Ishikawa (cell line): ENCODE data around the gene TOP1.

Source experiments
- CEBPB ChIP-seq: IDR thresholded peaks from 2 replicates; pipeline ENCODE4 v1.6.1; 2012
- CREB1 ChIP-seq: IDR thresholded peaks from 2 replicates; pipeline ENCODE4 v1.6.1; 2012; ENCODE audit warnings: low read depth
- EGR1 ChIP-seq: IDR thresholded peaks from 2 replicates; pipeline ENCODE4 v1.6.1; 2012
- EP300 ChIP-seq: IDR thresholded peaks from 2 replicates; pipeline ENCODE4 v1.6.1; 2012; ENCODE audit warnings: borderline replicate concordance
- FOXM1 ChIP-seq: IDR thresholded peaks from 2 replicates; pipeline ENCODE4 v1.6.1; 2012; ENCODE audit warnings: low read depth, borderline replicate concordance
- MAX ChIP-seq: IDR thresholded peaks from 2 replicates; pipeline ENCODE4 v1.6.1; 2012
- NFIC ChIP-seq: IDR thresholded peaks from 2 replicates; pipeline ENCODE4 v1.6.1; 2012
- RAD21 ChIP-seq: IDR thresholded peaks from 2 replicates; pipeline ENCODE4 v1.6.1; 2012; ENCODE audit warnings: low read depth
- REST ChIP-seq: IDR thresholded peaks from 2 replicates; pipeline ENCODE4 v1.6.1; 2012; ENCODE audit warnings: low read depth, mild to moderate bottlenecking
- TAF1 ChIP-seq: IDR thresholded peaks from 2 replicates; pipeline ENCODE4 v1.6.1; 2012; ENCODE audit warnings: low read depth, mild to moderate bottlenecking
- TCF12 ChIP-seq: IDR thresholded peaks from 2 replicates; pipeline ENCODE4 v1.6.1; 2012; ENCODE audit warnings: low read depth
- TEAD4 ChIP-seq: IDR thresholded peaks from 2 replicates; pipeline ENCODE4 v1.6.1; 2012
- USF1 ChIP-seq: IDR thresholded peaks from 2 replicates; pipeline ENCODE4 v1.6.1; 2012
- YY1 ChIP-seq: IDR thresholded peaks from 2 replicates; pipeline ENCODE4 v1.6.1; 2012; ENCODE audit warnings: low read depth
- ZBTB7A ChIP-seq: IDR thresholded peaks from 2 replicates; pipeline ENCODE4 v1.6.1; 2012; ENCODE audit warnings: low read depth

Gene TOP1

GRCh38 chr20:40997116-40997515 is 31.5 kb upstream of the TOP1 start:
- no peak for TF ChIP-seq CEBPB
- TF ChIP-seq EGR1 = no peak

GRCh38 chr20:40999841-41000240 is 28.8 kb upstream of the TOP1 start:
- TF ChIP-seq CEBPB = no peak
- TF ChIP-seq EP300 = no peak
- TF ChIP-seq TAF1 = no peak
- no peak for TF ChIP-seq CREB1
- TF ChIP-seq YY1 = no peak
- TF ChIP-seq EGR1 = no peak
- TF ChIP-seq ZBTB7A = no peak
- TF ChIP-seq REST = no peak
- TF ChIP-seq USF1 = no peak
- TF ChIP-seq TEAD4 = no peak
- no peak for TF ChIP-seq MAX
- TF ChIP-seq TCF12 = no peak
- TF ChIP-seq RAD21 = no peak
- no peak for TF ChIP-seq NFIC
- TF ChIP-seq FOXM1 = no peak

GRCh38 chr20:41000628-41001027 is 28.0 kb upstream of the TOP1 start:
- no peak for TF ChIP-seq EP300
- TF ChIP-seq EGR1 = no peak

- TF ChIP-seq RAD21 (no peak), CEBPB (no peak), FOXM1 (no peak), CREB1 (no peak), EGR1 (no peak), TCF12 (no peak)
Measured at GRCh38 chr20:41001497-41001896, 27.1 kb upstream of the TOP1 start.

GRCh38 chr20:41002842-41003142 is 25.8 kb upstream of the TOP1 start:
- TF ChIP-seq RAD21 = no peak
- TF ChIP-seq TAF1 = no peak
- TF ChIP-seq CEBPB = no peak
- no peak for TF ChIP-seq FOXM1
- no peak for TF ChIP-seq YY1
- no peak for TF ChIP-seq EP300
- TF ChIP-seq TCF12 = no peak
- no peak for TF ChIP-seq NFIC
- no peak for TF ChIP-seq CREB1
- TF ChIP-seq TEAD4 = no peak
- no peak for TF ChIP-seq EGR1
- TF ChIP-seq REST = no peak
- TF ChIP-seq ZBTB7A = no peak
- no peak for TF ChIP-seq MAX
- TF ChIP-seq USF1 = no peak

- TF ChIP-seq EGR1 (no peak), EP300 (peak; percentile 73), USF1 (peak; percentile 96), CREB1 (no peak), FOXM1 (no peak; the same call in 1 of the 2 replicates), YY1 (no peak), TCF12 (peak; percentile 85), MAX (peak; percentile 61), TAF1 (no peak), REST (no peak), CEBPB (peak; percentile 70), RAD21 (no peak), TEAD4 (peak; percentile 56), ZBTB7A (no peak), NFIC (peak; percentile 63)
Measured at GRCh38 chr20:41003143-41003935, 25.3 kb upstream of the TOP1 start.
